IPS-20b (cell line): Measurements from ENCODE around the gene RCOR1.

ENCODE experiments used
- H3K27ac ChIP-seq: one replicate; pipeline ENCODE4 v1.5.1; 2013; ENCODE audit warnings: low read length
- H3K27me3 ChIP-seq: 2 replicates; pipeline ENCODE4 v1.6.1; 2013; ENCODE audit warnings: mild to moderate bottlenecking, low read length, inconsistent platforms; ENCODE audit not compliant: insufficient read depth
- H3K36me3 ChIP-seq: 2 replicates; pipeline ENCODE4 v1.6.1; 2013; ENCODE audit warnings: low read depth, mild to moderate bottlenecking, inconsistent platforms, low read length, moderate library complexity; ENCODE audit not compliant: insufficient read depth
- H3K4me1 ChIP-seq: 2 replicates; pipeline ENCODE4 v1.6.1; 2013; ENCODE audit warnings: mild to moderate bottlenecking, control low read depth, inconsistent platforms, low read length, moderate library complexity; ENCODE audit not compliant: insufficient read depth
- H3K4me3 ChIP-seq: 2 replicates; pipeline ENCODE4 v1.5.1; 2013; ENCODE audit warnings: mild to moderate bottlenecking, low read length, inconsistent platforms
- H3K9ac ChIP-seq: 2 replicates; pipeline ENCODE4 v1.6.1; 2013; ENCODE audit warnings: low read depth, mild to moderate bottlenecking, inconsistent platforms, low read length, moderate library complexity
- H3K9me3 ChIP-seq: 2 replicates; pipeline ENCODE4 v1.6.1; 2013; ENCODE audit warnings: mild to moderate bottlenecking, low read depth, low read length, inconsistent platforms; ENCODE audit not compliant: insufficient read depth

The RCOR1 gene

DNA sequence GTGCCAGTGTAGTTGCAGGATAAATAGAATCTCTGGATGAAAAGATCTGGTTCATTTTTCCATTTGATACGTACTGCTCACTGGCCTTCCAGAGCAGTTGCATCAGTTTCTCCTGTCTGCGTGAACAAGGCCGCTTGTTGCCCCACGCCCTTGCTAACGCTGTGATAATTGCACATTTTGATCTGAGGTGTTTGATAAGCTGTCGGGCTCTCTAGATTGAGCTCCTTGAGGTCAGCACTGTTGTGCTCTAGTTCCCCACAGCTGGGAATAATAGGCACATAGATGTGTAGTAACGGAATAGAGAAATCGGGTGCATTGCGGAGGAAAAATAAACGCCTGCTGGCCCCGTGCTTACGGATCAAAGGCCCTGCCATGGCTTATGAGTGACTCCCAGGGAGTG lies 142.0 kb downstream of the RCOR1 start:
- H3K27ac ChIP-seq = no peak overlapping the region
- H3K4me3 ChIP-seq = no peak overlapping the region
- H3K9me3 ChIP-seq = no peaks in the 10 kb centered on the region
- H3K9ac ChIP-seq = no peak overlapping the region
- H3K27me3 ChIP-seq = no peaks in the 10 kb centered on the region
- no peaks in the 10 kb centered on the region for H3K4me1 ChIP-seq
- peaks cover 9% of the 10 kb centered on the region for H3K36me3 ChIP-seq

DNA sequence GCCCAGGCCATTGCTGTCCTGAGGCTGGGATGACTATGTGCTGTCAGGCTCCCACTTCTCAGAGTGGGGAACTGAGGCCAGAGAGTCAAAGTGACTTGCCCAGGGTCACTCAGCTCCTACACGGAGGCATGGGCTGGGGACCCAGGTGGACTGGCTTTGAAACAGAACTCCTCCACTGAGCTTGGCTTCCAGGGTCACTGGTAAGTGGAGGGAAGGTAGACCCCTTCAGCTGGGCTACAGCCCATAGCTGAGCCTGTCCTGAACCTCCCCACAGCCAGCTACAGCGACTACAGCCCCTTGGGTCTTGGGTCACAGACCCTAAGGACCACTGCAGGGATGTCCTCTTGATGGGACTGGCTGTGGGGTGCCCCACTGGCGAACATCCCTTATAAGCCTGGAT lies 144.5 kb downstream of the RCOR1 start:
- Histone ChIP-seq H3K36me3 (no peaks in the 10 kb centered on the region), H3K27me3 (no peaks in the 10 kb centered on the region), H3K4me1 (no peaks in the 10 kb centered on the region), H3K27ac (no peak overlapping the region), H3K4me3 (no peak overlapping the region), H3K9me3 (peaks cover 5% of the 10 kb centered on the region; the same call in 1 of the 2 replicates), H3K9ac (no peak overlapping the region)

DNA sequence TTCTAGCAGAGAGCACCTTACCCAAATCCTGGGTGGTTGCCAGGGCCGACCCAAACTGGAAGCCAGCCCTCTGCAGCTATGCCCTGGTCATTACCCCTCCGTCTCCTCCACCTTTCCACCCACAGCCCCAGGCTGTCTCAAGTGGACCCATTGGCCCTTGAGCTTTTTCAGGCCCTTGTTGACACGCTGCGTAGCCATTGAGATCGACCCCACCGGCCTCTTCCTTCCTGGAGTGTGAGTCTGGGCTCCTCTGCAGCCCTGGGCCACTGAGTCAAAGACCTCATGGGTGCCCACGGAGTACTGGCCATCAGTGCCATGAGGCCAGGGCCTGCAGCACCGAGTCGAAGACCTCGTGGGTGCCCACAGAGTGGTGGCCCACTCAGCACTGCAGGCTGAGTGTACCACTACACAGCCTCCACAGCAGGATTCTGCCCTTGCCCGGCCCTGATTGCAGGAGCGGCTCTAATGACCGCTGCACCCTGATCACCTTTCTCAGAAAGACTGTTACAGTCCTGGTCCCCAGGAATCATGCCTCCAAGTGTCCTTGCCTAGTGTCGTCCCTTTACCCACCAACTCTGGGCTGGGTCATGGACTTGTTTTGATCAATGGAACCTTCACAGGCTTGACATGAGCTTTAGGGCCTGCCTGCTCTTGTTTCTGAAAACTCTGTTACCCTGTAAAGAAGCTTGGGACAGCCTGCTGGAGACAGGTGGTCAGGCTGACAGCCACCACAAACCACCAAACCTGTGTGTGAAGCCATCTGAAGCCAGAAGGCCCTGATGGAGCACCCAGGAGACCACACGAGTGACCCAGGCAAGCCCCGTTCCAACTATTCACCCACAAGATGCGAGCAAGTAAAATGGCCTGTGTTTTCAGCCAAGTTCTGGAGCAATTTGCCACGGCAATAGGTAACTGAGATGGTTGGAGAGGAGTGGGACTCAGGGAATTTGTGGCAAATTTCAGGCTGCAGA lies 145.2 kb downstream of the RCOR1 start:
- Histone ChIP-seq H3K4me3 (no peak overlapping the region), H3K27me3 (no peaks in the 10 kb centered on the region), H3K27ac (no peak overlapping the region), H3K9ac (no peak overlapping the region), H3K9me3 (peaks cover 7% of the 10 kb centered on the region; the same call in 1 of the 2 replicates), H3K4me1 (no peaks in the 10 kb centered on the region), H3K36me3 (no peaks in the 10 kb centered on the region)

DNA sequence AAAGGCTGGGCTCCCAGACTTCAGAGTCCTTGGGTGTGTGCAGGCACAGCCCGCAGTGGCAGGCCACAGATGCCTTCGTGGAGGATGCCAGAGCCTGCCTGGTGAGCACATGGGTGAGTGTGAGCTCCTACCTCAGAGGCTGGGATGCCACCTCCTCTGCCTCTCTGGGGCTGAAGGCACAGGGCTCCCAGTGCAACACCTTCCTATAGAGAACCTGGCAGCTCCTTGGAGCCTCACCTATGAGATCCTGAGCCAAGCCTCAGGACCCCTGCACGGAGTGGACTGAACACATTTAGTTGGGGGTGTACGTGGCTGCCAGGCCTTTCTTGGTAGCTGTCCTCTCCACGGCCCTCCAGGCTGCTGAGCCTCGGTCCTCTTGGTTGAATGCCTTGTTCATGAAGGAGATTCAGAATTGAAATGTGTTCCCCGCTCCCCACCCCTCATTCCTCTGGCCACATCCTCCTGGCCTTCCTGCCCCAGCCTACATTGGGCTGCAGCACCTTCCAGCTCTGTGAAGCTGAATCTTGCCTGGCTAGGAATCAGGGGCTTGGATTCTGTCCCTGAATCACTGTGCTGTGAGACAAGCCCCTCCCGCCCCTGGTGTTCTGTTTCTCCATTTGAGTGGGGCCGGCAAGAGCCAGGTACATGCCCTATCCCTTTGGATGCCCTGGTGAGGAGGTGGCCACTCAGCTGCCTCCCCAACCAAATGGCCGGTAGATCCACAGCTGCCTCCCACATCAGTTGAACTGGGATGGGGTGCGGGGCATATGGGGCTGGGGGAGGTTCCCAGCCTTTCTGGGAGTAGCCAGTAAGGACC lies 146.1 kb downstream of the RCOR1 start:
- Histone ChIP-seq H3K27ac (no peak overlapping the region), H3K36me3 (no peaks in the 10 kb centered on the region), H3K9me3 (peaks cover 7% of the 10 kb centered on the region; the same call in 1 of the 2 replicates), H3K9ac (no peak overlapping the region), H3K4me1 (no peaks in the 10 kb centered on the region), H3K27me3 (no peaks in the 10 kb centered on the region), H3K4me3 (no peak overlapping the region)

DNA sequence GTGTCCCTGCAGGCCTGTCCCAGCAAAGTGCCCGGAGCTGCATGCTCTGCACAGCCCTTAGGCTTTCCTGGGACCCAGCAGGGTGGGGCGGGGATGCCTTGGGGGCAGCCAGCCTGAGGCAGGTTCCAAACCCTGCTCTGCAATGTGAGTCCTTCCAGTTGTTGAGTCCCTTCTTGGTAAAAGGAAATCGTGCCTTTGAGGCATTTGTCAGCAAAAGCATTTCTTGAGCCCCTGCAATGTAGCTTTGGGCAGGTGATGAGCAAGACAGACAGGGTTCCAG lies 146.7 kb downstream of the RCOR1 start:
- H3K27me3 ChIP-seq = no peaks in the 10 kb centered on the region
- no peaks in the 10 kb centered on the region for H3K4me1 ChIP-seq
- H3K27ac ChIP-seq = no peak overlapping the region
- peaks cover 7% of the 10 kb centered on the region; the same call in 1 of the 2 replicates for H3K9me3 ChIP-seq
- H3K36me3 ChIP-seq = no peaks in the 10 kb centered on the region
- no peak overlapping the region for H3K9ac ChIP-seq
- no peak overlapping the region for H3K4me3 ChIP-seq

DNA sequence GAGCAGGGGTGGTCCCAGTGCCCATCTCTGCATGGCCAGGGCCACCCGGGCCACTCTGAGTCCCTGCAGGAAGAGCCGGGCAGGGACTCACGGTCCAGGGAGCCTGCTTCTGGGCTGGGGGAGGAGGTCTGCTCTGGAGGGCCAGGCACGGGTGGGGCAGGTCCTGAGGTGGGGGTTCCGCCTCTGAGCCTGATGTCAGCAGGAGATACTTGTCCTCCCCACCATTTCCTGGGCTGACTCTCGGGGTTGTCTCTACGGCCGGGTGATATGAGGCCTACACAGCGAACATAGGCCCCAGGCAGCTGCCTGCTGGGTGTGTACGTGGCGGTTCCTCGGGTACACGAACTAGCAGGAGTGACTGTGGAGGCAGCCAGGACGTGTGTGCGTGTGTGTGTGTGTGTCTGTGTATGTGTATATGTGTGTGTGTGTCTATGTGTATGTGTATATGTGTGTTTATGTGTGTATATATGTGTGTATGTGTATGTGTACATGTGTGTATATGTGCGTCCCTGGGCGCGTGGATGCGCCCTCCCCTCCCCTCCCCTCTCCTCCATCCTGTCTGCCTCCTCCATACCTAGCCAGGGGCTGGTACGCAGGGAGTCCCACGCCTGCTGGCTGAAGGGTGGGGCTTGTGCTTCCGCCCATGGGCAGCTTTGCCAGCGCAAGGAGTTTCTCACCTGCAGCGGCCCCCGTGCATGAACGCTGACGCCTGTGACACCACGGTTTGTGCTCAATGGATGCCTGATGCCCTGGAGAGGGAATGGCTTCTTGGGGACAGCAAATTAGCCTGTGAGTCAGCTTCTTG lies 154.4 kb downstream of the RCOR1 start:
- no peaks in the 10 kb centered on the region for H3K36me3 ChIP-seq
- no peak overlapping the region for H3K9ac ChIP-seq
- H3K27ac ChIP-seq = no peak overlapping the region
- H3K4me3 ChIP-seq = no peak overlapping the region
- H3K9me3 ChIP-seq = peaks cover 3% of the 10 kb centered on the region; the same call in 1 of the 2 replicates
- no peaks in the 10 kb centered on the region for H3K27me3 ChIP-seq
- no peaks in the 10 kb centered on the region for H3K4me1 ChIP-seq

DNA sequence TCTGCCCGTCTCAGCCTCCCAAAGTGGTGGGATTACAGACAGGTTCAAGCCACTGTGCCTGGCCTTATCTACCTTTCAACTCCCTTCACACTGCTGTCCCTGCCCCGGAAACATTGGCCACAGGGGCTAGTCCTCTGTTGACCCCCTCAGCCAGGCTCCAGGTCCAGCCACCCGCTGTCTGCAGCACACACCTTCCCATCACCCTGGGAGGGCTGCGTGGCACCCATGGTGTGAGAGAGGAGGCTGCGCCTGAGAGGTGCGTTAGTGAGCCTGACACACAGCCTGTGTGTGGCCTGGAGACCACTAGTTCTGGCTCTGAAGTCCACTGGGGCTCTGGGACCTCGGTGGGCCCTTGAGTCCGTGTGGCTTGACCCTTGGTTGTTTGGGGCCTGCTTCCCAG lies 156.4 kb downstream of the RCOR1 start:
- no peak overlapping the region for H3K9ac ChIP-seq
- no peaks in the 10 kb centered on the region for H3K9me3 ChIP-seq
- no peaks in the 10 kb centered on the region for H3K4me1 ChIP-seq
- H3K27ac ChIP-seq = no peak overlapping the region
- no peak overlapping the region for H3K4me3 ChIP-seq
- no peaks in the 10 kb centered on the region for H3K36me3 ChIP-seq
- H3K27me3 ChIP-seq = no peaks in the 10 kb centered on the region

DNA sequence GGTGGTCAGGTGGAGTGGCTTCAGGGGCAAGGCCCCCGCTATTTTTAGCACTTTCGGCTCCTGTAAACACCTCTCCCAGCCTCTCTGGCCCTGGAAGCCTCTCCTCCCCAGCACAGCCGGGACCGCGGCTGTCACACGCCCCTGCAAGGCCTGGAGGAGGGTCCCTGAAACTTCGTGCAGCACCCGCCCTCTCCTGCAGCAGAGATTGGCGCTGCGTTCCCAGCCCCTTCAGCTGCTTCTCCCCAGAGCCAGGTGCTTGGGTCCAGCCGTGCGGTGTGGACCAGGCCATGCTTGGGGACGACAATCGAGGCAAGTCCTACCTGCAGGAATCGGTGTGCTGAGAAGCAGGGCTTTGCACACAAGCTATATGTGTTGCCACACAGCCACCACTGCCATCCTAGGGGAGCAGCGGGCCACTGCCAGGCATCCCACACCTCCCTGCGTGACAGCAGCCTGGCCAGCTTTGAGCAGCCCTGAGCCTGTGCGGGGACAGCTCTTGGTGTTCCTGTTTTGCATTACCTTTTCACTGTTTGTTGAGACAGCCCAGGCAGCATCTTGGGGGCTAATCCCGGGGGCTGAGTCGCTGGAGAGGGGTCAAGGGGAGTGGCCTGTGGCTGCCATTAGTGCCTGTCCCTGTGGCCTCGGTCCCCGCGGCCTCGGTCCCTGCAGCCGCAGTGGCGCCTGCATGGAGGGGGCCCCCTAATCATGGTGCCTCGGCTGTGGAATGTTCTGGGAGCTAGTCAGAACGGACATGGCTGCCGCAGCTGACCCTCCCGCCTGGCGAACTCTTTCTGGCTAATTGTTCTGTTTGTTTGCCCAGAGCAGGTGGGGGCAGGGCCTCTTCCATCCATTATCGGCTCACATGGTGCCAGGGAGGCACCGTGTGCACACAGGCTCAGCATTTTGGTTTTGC lies 157.2 kb downstream of the RCOR1 start:
- H3K9me3 ChIP-seq = no peaks in the 10 kb centered on the region
- no peaks in the 10 kb centered on the region for H3K27me3 ChIP-seq
- no peaks in the 10 kb centered on the region for H3K4me1 ChIP-seq
- H3K9ac ChIP-seq = no peak overlapping the region
- H3K27ac ChIP-seq = no peak overlapping the region
- H3K4me3 ChIP-seq = no peak overlapping the region
- H3K36me3 ChIP-seq = no peaks in the 10 kb centered on the region

DNA sequence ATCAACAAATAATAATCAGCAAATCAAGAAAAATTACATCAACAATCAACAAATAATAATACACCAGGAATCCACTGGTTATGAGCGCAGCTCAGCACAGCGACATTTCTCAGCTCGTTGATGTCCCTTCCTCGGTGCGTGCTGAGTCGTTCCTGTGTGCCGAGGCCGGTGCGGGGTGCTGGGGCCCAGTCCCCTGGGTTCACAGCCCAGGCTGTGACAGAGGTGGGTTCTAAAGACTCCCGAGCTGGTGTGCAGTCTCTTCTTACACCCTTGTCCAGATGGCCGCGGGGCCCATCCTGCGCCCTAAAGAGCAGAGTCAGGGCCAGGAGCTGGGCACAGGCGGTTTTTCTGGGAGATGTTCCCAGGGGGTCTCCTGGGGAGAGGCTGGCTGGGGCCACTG lies 157.9 kb downstream of the RCOR1 start:
- Histone ChIP-seq H3K36me3 (no peaks in the 10 kb centered on the region), H3K4me3 (no peak overlapping the region), H3K9me3 (no peaks in the 10 kb centered on the region), H3K27ac (no peak overlapping the region), H3K27me3 (no peaks in the 10 kb centered on the region), H3K4me1 (no peaks in the 10 kb centered on the region), H3K9ac (no peak overlapping the region)

DNA sequence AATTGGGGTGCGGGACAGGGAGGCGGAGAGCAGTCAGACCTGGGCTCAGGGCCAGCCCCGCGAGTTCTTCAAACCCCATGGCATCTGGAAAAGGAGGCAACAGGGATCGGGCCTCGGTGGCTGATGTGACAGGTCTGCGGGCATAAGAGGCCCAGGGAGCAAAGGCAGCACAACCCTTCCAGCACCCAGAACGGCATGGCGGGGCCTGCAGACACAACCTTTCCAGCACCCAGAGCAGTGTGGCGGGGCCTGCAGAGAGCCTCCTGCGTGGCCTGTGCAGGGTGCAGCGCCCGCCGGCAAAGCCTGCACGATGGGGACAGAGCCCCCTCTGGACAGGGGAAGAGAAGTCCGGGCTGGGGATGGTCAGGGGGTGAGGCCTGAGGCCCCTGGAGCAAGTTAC lies 158.6 kb downstream of the RCOR1 start:
- Histone ChIP-seq H3K27ac (no peak overlapping the region), H3K27me3 (no peaks in the 10 kb centered on the region), H3K36me3 (no peaks in the 10 kb centered on the region), H3K9ac (no peak overlapping the region), H3K4me3 (no peak overlapping the region), H3K4me1 (no peaks in the 10 kb centered on the region), H3K9me3 (no peaks in the 10 kb centered on the region)
